ENCODE results near the gene CDH24.
"Not testable (repeated sequence)": the region's sequence is repeated elsewhere in the genome, so short reads cannot be mapped to it uniquely, and the experiment has no call there.

The CDH24 gene

GRCh38 chr14:23018107-23018506 lies 39.2 kb downstream of the CDH24 start:
- DNase-seq (ENCODE audit: low read depth in 2 of 2): no peak

- no peak for DNase-seq (ENCODE audit: low read depth in 2 of 2)
These were observed 40.2 kb downstream of the CDH24 start for GRCh38 chr14:23017091-23017490.

DNA sequence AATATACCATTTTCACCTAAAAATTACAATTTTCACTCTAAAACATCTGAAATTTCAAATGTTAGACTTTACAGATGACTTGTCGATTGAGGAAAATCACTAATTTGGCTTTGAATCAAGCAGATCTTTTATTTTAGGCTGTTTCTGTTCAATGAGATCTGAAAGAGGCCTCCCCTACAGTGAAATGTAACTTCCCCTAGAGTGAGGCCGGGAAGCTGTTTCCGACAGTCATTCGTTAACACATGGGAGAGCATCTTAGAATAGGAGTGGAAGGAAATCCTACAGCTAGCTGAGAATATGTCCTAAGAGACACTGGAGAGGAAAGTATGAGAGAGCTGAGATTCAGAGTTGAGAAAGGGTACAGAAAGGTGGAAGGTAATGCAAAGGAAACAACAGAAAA lies 41.7 kb downstream of the CDH24 start:
- no peak for DNase-seq (ENCODE audit: low read depth in 2 of 2)

DNA sequence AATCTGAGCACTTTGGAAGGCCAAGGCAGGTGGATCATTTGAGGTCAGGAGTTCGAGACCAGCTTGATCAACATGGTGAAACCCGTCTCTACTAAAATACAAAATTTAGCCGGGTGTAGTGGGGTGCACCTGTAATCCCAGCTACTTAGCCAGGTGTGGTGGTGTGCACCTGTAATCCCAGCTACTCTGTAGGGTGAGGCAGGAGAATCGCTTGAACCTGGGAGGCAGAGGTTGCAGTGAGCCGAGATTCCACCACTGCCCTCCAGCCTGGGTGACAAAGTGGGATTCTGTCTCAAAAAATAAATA lies 43.6 kb downstream of the CDH24 start:
- DNase-seq (ENCODE audit: low read depth in 2 of 2): not testable (repeated sequence)

DNA sequence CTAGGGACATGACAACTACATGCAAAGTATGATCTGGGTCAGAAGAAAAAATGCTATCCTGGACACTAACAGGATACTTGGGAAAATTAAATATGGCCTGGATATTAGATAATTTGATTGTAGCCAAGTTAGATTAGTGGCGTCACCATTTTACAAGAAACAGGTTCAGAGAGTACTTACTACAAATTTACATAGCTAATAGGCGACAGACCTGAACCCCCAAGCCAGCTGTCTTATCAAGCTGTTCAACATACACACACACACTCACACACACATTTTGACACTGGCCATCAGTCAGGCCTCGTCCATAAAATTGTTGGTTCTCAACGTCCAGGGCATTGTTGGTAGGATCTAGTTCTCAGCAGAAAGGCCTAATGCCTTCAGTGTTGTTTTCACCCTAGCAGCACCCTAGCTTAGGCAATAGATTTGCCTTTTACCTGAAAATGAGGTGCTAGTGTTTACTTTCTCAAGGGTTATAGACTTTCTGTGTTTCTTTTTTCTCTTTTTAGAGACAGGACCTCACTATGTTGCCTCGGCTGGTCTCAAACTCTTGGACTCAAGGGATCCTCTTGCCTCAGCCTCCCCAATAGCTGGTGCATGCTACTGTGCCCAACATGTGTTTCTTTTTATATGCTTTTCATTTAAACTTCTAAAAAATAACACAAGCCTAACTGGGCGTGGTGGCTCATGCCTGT lies 44.1 kb downstream of the CDH24 start:
- DNase-seq (ENCODE audit: low read depth in 2 of 2): no peak

DNA sequence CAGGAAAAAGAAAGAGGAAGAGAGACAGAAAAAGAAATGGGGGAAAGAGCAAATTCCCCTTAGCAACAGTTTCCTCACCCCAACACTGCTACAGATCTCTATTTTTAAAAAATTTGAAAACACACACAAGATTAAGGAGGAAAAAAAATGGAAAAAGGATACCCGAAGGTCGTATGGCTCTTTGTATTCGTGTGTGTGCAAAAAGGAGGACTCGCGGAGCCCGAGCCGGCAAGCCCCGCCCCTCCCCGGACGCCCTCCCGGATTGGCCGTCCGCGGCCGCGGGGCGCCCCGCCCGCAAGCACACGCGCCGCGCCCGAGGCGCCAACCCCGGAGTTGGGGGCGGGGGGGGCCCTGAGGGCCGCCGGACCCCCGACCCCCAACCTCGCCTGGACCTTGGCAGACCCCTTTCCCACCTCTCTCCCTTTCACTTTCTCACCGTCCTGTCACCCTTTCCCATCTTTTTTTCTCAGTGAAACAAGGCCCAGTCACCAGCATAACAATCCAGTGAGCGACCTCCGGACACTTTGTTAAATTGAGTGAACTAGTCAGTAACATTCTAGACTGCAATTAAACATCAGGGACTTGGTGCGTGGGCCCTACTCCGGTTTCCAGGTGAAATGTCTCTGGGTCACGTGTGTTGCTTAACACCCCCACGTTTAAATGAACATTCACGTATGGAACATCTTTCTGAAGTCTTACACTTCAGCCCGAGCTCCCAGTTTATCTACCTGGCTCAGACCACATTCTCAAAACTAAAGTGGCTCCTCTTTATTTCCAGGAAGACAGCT lies 47.2 kb downstream of the CDH24 start, which contains the start of gene C14orf93:
Gene C14orf93, minus strand, starts transcription at position 205 of the 788 bp plus-strand sequence. CDS start 11,120 bp downstream, outside the sequence.
- DNase-seq (ENCODE audit: low read depth in 2 of 2): peak in 1 of 2 experiments; percentile 30

GRCh38 chr14:23009483-23009938 lies 47.8 kb downstream of the CDH24 start:
- DNase-seq (ENCODE audit: low read depth in 2 of 2): no peak

GRCh38 chr14:23008831-23009230 lies 48.5 kb downstream of the CDH24 start:
- no peak for DNase-seq (ENCODE audit: low read depth in 2 of 2)

DNA sequence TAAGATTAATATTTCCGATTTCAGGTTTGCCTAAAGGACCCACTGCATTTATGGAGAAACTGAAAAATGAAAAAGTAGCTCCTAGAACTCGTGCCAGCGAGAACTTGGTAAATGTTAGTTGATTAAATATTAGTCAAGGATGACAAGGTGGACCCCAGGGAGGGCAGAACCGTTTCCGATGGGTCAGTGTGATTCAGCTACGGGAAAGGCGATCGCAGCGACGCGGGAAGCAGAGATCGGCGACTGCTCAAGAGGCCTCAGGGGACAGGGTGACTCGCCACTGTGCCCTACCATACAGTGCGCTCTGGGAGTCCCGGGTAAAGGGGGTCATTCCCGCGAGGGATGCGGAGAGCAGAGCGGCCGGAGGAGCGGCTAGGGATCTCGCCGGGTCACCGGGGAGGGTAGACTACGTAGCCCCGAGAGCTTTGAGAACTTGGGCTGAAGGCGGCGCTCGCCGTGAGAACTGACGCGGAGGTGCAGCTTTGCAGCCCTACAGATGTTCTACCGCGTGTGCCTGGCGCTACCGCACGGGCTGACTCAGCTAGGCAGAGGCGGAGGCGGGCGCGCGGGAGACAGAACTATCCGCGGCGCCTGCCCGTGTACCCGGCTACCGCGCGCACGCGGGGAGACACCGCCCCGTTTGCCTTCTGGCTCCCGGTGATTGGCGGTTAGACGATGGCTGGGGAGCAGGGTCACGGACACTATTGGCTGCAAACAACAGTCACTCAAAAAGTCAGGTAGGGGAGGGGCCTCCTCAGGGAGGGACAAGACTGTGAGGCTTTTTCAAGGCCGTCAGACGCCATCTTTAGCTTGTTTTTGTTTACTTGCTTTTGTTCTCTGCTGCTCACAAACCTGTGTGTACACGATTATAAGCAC lies 50.5 kb downstream of the CDH24 start:
- DNase-seq (ENCODE audit: low read depth in 2 of 2): peak; percentile 96 to 97

DNA sequence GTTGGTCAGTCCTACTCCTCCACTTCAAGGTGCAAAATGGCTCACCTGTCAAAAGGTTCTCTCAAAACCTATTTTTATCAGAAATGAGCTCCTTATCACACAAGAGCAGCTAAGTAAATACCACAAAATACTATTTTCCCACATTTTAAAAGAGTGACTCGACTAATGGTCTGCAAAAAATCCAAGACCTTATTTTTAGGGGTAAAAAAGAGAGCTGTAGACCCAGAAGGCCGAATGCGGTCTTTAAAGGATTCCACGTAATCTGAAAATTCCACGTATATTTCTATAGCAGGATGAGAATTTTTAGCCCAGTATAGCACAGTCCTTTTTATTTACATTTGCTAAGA lies 51.2 kb downstream of the CDH24 start:
- DNase-seq (ENCODE audit: low read depth in 2 of 2): no peak

DNA sequence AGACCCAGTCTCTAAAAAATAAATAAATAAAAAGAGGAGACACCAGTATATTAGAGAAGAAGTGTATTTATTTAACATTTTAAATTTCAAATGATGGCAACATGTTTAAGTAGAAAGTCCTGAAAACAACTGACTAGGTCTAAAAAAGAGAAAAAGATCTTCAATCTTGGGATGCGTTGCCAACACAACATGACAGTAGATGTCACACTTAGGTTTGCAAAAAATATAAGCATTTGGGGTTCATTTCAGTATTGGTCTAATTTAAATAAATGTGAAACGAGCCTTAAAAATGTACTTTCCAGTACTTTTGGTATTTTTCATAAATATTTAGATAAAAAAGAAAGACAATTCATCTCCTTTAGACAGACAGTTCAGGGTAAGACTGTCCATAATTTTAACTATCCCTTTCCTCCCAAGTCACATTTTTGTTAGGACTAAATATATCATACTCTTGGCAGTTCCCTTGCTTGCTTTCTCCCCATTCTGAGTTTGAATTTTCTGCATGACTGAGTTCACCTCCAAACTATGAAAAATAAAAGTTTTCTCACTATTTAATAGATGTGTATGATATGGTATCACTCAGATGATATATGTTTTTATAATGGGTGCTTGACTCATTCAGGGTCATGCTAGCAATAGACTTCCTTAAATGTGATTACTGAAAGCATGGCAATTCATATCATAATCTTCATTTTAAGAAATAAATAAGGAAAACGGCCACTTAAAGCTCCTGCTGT lies 51.7 kb downstream of the CDH24 start:
- no peak for DNase-seq (ENCODE audit: low read depth in 2 of 2)

- DNase-seq (ENCODE audit: low read depth in 2 of 2): not testable (repeated sequence)
These were observed 53.0 kb downstream of the CDH24 start for GRCh38 chr14:23004274-23004673.

- DNase-seq (ENCODE audit: low read depth in 2 of 2): no peak
These were observed 54.7 kb downstream of the CDH24 start for GRCh38 chr14:23002592-23002991.

GRCh38 chr14:23000860-23001259 lies 56.5 kb downstream of the CDH24 start:
- no peak for DNase-seq (ENCODE audit: low read depth in 2 of 2)

GRCh38 chr14:22998329-22999012 lies 58.8 kb downstream of the CDH24 start:
- no peak for DNase-seq (ENCODE audit: low read depth in 2 of 2)

- no peak for DNase-seq (ENCODE audit: low read depth in 2 of 2)
These were observed 59.5 kb downstream of the CDH24 start for GRCh38 chr14:22997676-22998323.

All from fibroblast of skin of left quadriceps (primary cell).